K562 (cell line): ENCODE results near the gene PDE4D. TPM values are rescaled to one million over a fixed set of nuclear protein-coding genes. Genes with fewer than 3 reads are reported as not detected.

ENCODE experiments used
- ATAC-seq: fragments of 200-7000 bp; cut with Tn5 transposase; 3 replicates; pipeline ENCODE4 v1.9.1; 2020; ENCODE audit warnings: moderate library complexity
- BruUV-seq: library from RNA; stranded (reverse); fragments of 400-500 nt; replicated peaks from 2 replicates; lab custom pipeline; 2021; lab: Mats Ljungman, UMichigan
- CTCF ChIA-PET: fragments of 300-600 bp; formaldehyde crosslinking; extraction: SDS; loops from one replicate; lab custom pipeline; 2021; ENCODE audit warnings: low intra/inter-chr PET ratio; lab: Yijun Ruan, JAX
- POLR2A ChIA-PET: fragments of 300-600, 350-650 bp; sonication (Branson Sonifier 250); formaldehyde crosslinking; extraction: SDS; loops from one replicate; lab custom pipeline; 2021; ENCODE audit warnings: antibody characterized with exemption, inconsistent platforms; lab: Yijun Ruan, JAX
- DNase-seq, 4 experiments: peaks; one replicate each; pipeline versions ENCODE4 v3.0.0 to v3.0.0-alpha.2; 2011 to 2018; ENCODE audit warnings: low spot score in 3 of 4, mixed read lengths in 3 of 4; ENCODE audit errors: extremely low read depth in 1 of 4
- FAIRE-seq: peaks from 2 replicates; lab custom pipeline; 2011; peaks lifted over from hg19 to GRCh38; lab: Jason Lieb, UNC
- H2AFZ ChIP-seq: 2 replicates; pipeline ENCODE4 v1.6.0; 2011; ENCODE audit warnings: low read depth, low read length, control low read depth, inconsistent platforms
- H3K27ac ChIP-seq: fragments of 200-600 bp; 3 replicates; pipeline ENCODE4 v1.8.0; 2011; ENCODE audit warnings: low read depth, mild to moderate bottlenecking, control low read depth, inconsistent platforms, low read length, moderate library complexity, mixed read lengths; ENCODE audit errors: extremely low read depth
- H3K27me3 ChIP-seq, 2 experiments: fragments of 300-600 bp in 1 of 2; 2 replicates in 1 of 2; 3 replicates in 1 of 2; pipeline versions ENCODE4 v1.6.0 to v1.8.0; 2011; ENCODE audit warnings: inconsistent platforms in 2 of 2, low read length in 2 of 2, mild to moderate bottlenecking in 1 of 2, mixed read lengths in 1 of 2, moderate library complexity in 1 of 2; ENCODE audit not compliant: control insufficient read depth in 2 of 2, insufficient read depth in 2 of 2
- H3K36me3 ChIP-seq: fragments of 300-600 bp; 3 replicates; pipeline ENCODE4 v1.8.0; 2011; ENCODE audit warnings: mild to moderate bottlenecking, low read length, inconsistent platforms; ENCODE audit not compliant: control insufficient read depth, insufficient read depth
- H3K4me1 ChIP-seq, 2 experiments: fragments of 200-600 bp in 1 of 2; replicated peaks in 1 of 2; 2 replicates in 1 of 2; 3 replicates in 1 of 2; pipeline versions ENCODE4 v1.5.1 to v1.8.0; 2011; ENCODE audit warnings: inconsistent platforms in 2 of 2, low read length in 2 of 2, mild to moderate bottlenecking in 1 of 2, mixed read lengths in 1 of 2, moderate library complexity in 1 of 2; ENCODE audit not compliant: control insufficient read depth in 2 of 2, insufficient read depth in 2 of 2
- H3K4me2 ChIP-seq: 2 replicates; pipeline ENCODE4 v1.6.1; 2011; ENCODE audit warnings: low read length, control low read depth, inconsistent platforms, mixed read lengths; ENCODE audit not compliant: insufficient read depth
- H3K4me3 ChIP-seq: fragments of 200-600 bp; sonication (generic), shearing (Covaris generic); 2 replicates; pipeline ENCODE4 v1.5.1; 2016; ENCODE audit warnings: control low read depth, inconsistent platforms
- H3K79me2 ChIP-seq: fragments of 200-600 bp; 3 replicates; pipeline ENCODE4 v1.8.0; 2011; ENCODE audit warnings: low read length, inconsistent platforms; ENCODE audit not compliant: control insufficient read depth, insufficient read depth
- H3K9ac ChIP-seq, 2 experiments: 2 replicates each; pipeline versions ENCODE4 v1.6.0 to v1.6.1; 2011; ENCODE audit warnings: low read depth in 2 of 2, low read length in 2 of 2, control low read depth in 1 of 2, inconsistent platforms in 1 of 2, mild to moderate bottlenecking in 1 of 2, mixed read lengths in 1 of 2; ENCODE audit not compliant: insufficient read depth in 1 of 2
- H3K9me1 ChIP-seq: one replicate; pipeline ENCODE4 v1.6.0; 2011; ENCODE audit warnings: inconsistent platforms, mild to moderate bottlenecking, low read length, moderate library complexity; ENCODE audit not compliant: control insufficient read depth, insufficient read depth
- H3K9me3 ChIP-seq: replicated peaks from 2 replicates; pipeline ENCODE4 v1.5.1; 2011; ENCODE audit warnings: low read depth, low read length, inconsistent platforms; ENCODE audit not compliant: control insufficient read depth, insufficient read depth
- H4K20me1 ChIP-seq: replicated peaks from 2 replicates; pipeline ENCODE4 v1.6.1; 2011; ENCODE audit warnings: low read length, inconsistent platforms, mixed read lengths; ENCODE audit not compliant: control insufficient read depth, insufficient read depth
- CEBPG ChIP-seq, 3 experiments: fragments of 200-800 bp in 1 of 3; sonication (Bioruptor generic) in 1 of 3; sonication (generic) in 1 of 3; formaldehyde crosslinking in 1 of 3; IDR thresholded peaks in 2 of 3; conservative IDR thresholded peaks in 1 of 3; 2 replicates each; pipeline versions ENCODE4 v1.6.1 to v1.8.0; 2016 to 2022; ENCODE audit warnings: missing compliant biosample characterization in 2 of 3, missing genetic modification characterization in 2 of 3, mild to moderate bottlenecking in 1 of 3, missing genetic modification reagents in 1 of 3
- DIDO1 ChIP-seq: fragments of 450-650 bp; IDR thresholded peaks from 2 replicates; pipeline ENCODE4 v1.6.1; 2016; ENCODE audit warnings: low read depth, missing biosample characterization, missing genetic modification characterization
- JUNB ChIP-seq: fragments of 450-650 bp; formaldehyde crosslinking; conservative IDR thresholded peaks from 2 replicates; pipeline ENCODE4 v1.4.0; 2020; ENCODE audit warnings: mild to moderate bottlenecking
- JUND ChIP-seq, 2 experiments: IDR thresholded peaks; 2 replicates in 1 of 2; 3 replicates in 1 of 2; pipeline ENCODE4 v1.6.1; 2011; ENCODE audit warnings: borderline replicate concordance in 2 of 2, low read depth in 2 of 2, low read length in 2 of 2, improper control_type of control experiment in 1 of 2, missing biosample characterization in 1 of 2, missing genetic modification characterization in 1 of 2, missing genetic modification reagents in 1 of 2
- MYNN ChIP-seq, 2 experiments: sonication (generic); formaldehyde crosslinking in 1 of 2; IDR thresholded peaks; 2 replicates each; pipeline versions ENCODE4 v1.5.0 to v1.6.1; 2016 to 2020; ENCODE audit warnings: antibody characterized with exemption in 1 of 2, missing genetic modification reagents in 1 of 2
- WGBS: fragments of 100-300 bp; shearing (Covaris generic); methylation state at CpG from one replicate; pipeline ENCODE4 v1.1.6; 2016; ENCODE audit warnings: low coverage, mixed read lengths; ENCODE audit not compliant: insufficient coverage; ENCODE audit errors: missing lambda C conversion rate; 5-methylcytosine and 5-hydroxymethylcytosine counted together
- in situ Hi-C: fragments of 300-500 bp; cut with MboI; formaldehyde crosslinking; loops from 4 replicates; pipeline ENCODE4 v1.15.0; 2018; ENCODE audit warnings: inconsistent platforms, mixed read lengths
- intact Hi-C: fragments of 100-400 bp; cut with micrococcal nuclease; formaldehyde crosslinking; loops from 2 replicates; pipeline ENCODE4 v1.14.2; 2022
- polyA plus RNA-seq, 8 experiments: library from polyadenylated mRNA; depleted of rRNA in 4 of 8; stranded (reverse) in 5 of 8; unstranded in 3 of 8; fragments of >200 nt; fragmentation: Nextera tagmentation in 2 of 8; fragmentation: Illumina TruSeq in 1 of 8; extraction: Ambion mirVana in 2 of 8; extraction: Trizol in 1 of 8; gene quantifications; 2 replicates each; pipeline versions ENCODE4 v1.2.1 to v1.2.3, GENCODE V29; 2011 to 2014; ENCODE audit warnings: inconsistent platforms in 1 of 8, missing spikeins in 1 of 8
- total RNA-seq, 7 experiments: library from RNA; depleted of rRNA in 6 of 7; stranded (reverse); fragments of >200 nt in 6 of 7; fragmentation: Illumina TruSeq in 2 of 7; extraction: Trizol in 2 of 7; gene quantifications; 2 replicates each; pipeline versions ENCODE4 v1.2.1 to v1.2.3, GENCODE V29; 2011 to 2021; ENCODE audit warnings: low replicate concordance in 1 of 7
- TF ChIP-seq, protein P1 (sequence below): fragments of 250-450 bp; sonication (Bioruptor Pico); IDR thresholded peaks from 2 replicates; pipeline ENCODE4 v1.5.1; 2021; ENCODE audit warnings: mild to moderate bottlenecking
- TF ChIP-seq, protein P2 (sequence below): fragments of 250-450 bp; sonication (Bioruptor Pico); IDR thresholded peaks from 2 replicates; pipeline ENCODE4 v1.9.0; 2021; ENCODE audit warnings: mild to moderate bottlenecking

Gene PDE4D
- total and polyA plus RNA-seq, 9 of the 15 experiments (the other 6 are each of a cell fraction or from before 2014, with no cell fraction given), result 0.04 to 0.46 (median 0.13) TPM

DNA sequence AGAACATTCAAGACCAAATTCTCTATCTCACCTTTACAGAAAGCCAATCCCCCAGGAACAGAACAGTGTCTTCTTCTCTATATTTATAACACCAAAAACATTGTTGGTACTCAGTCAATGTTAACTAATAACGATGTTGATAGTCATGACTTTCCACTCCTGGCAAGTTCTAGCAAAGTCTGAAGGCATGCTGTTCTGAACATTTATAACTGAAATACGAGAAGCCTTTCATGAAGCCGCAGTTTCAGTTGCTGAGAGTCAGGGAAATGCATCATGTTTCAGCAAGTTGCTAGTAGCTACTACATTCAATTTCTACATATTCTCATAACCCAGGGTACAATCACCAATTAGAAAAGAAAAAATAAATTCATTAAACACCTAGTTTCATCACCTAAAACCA, 301.4 kb downstream of the PDE4D start:
- BruUV-seq, result no TSS peak
- TF ChIP-seq, protein P1, sequence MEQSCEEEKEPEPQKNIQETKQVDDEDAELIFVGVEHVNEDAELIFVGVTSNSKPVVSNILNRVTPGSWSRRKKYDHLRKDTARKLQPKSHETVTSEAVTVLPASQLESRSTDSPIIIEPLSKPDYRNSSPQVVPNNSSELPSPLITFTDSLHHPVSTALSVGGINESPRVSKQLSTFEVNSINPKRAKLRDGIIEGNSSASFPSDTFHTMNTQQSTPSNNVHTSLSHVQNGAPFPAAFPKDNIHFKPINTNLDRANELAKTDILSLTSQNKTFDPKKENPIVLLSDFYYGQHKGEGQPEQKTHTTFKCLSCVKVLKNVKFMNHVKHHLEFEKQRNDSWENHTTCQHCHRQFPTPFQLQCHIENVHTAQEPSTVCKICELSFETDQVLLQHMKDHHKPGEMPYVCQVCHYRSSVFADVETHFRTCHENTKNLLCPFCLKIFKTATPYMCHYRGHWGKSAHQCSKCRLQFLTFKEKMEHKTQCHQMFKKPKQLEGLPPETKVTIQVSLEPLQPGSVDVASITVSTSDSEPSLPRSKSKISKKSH (CRISPR knock-in tag), result no peak
- TF ChIP-seq JUNB (CRISPR knock-in tag) (no peak), MYNN (IDR thresholded peaks at IDR 0.05) (no peak), MYNN (CRISPR knock-in tag; IDR thresholded peaks at IDR 0.05) (no peak), JUND (IDR thresholded peaks at IDR 0.05; ENCODE audit: borderline replicate concordance, low read depth, low read length) (no peak), JUND (tag; IDR thresholded peaks at IDR 0.05; ENCODE audit: borderline replicate concordance, low read depth, low read length) (no peak), DIDO1 (tag) (no peak), CEBPG (CRISPR knock-in tag; IDR thresholded peaks at IDR 0.05) (no peak), CEBPG (tag; conservative IDR thresholded peaks at IDR 0.05 in 1 of 2, IDR thresholded peaks at IDR 0.05 in 1 of 2) (no peak)
- TF ChIP-seq, protein P2, sequence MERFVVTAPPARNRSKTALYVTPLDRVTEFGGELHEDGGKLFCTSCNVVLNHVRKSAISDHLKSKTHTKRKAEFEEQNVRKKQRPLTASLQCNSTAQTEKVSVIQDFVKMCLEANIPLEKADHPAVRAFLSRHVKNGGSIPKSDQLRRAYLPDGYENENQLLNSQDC, result no peak
- in situ Hi-C loops (no loop called here), intact Hi-C loops (no loop called here)
- no peak overlapping the region for H2AFZ ChIP-seq
- no peak overlapping the region for H3K4me3 ChIP-seq
- no peak overlapping the region for H3K4me2 ChIP-seq
- POLR2A ChIA-PET, result no interaction called here
- DNase-seq (no peak), FAIRE-seq (no peak), ATAC-seq (no peak)
- no peak overlapping the region for H3K9ac ChIP-seq
- CTCF ChIA-PET, result no interaction called here
- H3K9me1 ChIP-seq, result no peaks in the 10 kb centered on the region
- no peaks in the 10 kb centered on the region for H3K9me3 ChIP-seq
- 0% methylated on average over 3 of the region's 3 CpGs for WGBS
- no peaks in the 10 kb centered on the region for H3K79me2 ChIP-seq
- no peak overlapping the region for H3K27ac ChIP-seq
- H3K36me3 ChIP-seq, result no peaks in the 10 kb centered on the region
- H3K4me1 ChIP-seq, result no peaks in the 10 kb centered on the region
- H3K27me3 ChIP-seq, result no peaks in the 10 kb centered on the region
- H4K20me1 ChIP-seq, result no peaks in the 10 kb centered on the region
